ENCODE data around the gene SNAPC1. TPM values are rescaled to one million over a fixed set of nuclear protein-coding genes. Genes with fewer than 3 reads are reported as not detected.

Gene SNAPC1
- total RNA-seq, 2 experiments from 2014 or later = 6.4 to 6.5 TPM

DNA sequence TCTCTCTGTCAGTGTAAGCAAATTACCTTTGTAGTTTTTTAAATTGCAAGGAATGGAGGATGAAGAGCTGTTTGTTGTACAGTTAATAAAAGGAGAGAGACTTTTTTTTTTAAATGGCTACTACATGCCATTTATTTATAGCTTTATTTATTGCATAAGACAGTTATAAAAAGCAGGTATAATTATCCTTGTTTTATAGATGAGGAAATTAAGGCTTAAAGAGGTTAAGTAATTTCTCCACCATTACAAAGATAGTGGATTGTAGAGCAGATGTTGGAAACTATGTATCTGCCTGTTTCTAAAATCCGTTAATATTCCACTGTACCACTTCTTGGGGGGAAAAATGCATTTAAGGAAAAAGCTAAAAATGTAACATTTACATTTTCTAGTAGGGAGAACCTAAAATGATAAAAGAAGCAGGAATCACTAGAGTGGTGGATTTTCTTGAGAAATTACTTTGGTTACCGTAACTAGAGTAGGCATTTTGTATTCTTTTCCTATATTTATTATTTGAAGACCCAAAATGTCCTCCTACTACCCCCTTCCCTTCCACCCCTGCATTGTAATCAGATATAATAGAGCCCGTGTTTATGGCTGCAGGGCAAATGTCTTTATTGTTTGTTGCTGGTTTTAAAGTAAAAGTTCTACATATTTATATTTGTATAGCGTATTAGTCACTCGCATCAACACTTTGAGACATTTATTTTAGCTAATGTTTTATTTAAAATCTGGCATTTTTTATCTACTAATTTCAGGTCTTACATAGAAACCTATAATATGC lies 2.3 kb downstream of the SNAPC1 start:
- Mint-ChIP-seq H3K4me1 (ENCODE audit: low read depth) (peaks cover 41% of the 10 kb centered on the region), H3K36me3 (ENCODE audit: low read depth) (peaks cover 24% of the 10 kb centered on the region), H3K27me3 (ENCODE audit: low read depth) (no peaks in the 10 kb centered on the region), H3K27ac (no peak overlapping the region), H3K4me3 (peak overlapping the region; percentile 87), H3K9me3 (ENCODE audit: insufficient read depth) (no peaks in the 10 kb centered on the region)
- no peak for DNase-seq
- CTCF ChIA-PET = interaction anchor here (0.7 to 4.4 kb wide), 5 partner anchors 61 to 484 kb away, joined by 3 to 29 read pairs (median 4); partner anchors contain the start of gene TMEM30B
- no peak for ATAC-seq
- POLR2A ChIA-PET = interaction anchor here (0.6 kb wide), 1 partner anchor 56 kb away, joined by 3 read pairs; no protein-coding TSS in a partner anchor

DNA sequence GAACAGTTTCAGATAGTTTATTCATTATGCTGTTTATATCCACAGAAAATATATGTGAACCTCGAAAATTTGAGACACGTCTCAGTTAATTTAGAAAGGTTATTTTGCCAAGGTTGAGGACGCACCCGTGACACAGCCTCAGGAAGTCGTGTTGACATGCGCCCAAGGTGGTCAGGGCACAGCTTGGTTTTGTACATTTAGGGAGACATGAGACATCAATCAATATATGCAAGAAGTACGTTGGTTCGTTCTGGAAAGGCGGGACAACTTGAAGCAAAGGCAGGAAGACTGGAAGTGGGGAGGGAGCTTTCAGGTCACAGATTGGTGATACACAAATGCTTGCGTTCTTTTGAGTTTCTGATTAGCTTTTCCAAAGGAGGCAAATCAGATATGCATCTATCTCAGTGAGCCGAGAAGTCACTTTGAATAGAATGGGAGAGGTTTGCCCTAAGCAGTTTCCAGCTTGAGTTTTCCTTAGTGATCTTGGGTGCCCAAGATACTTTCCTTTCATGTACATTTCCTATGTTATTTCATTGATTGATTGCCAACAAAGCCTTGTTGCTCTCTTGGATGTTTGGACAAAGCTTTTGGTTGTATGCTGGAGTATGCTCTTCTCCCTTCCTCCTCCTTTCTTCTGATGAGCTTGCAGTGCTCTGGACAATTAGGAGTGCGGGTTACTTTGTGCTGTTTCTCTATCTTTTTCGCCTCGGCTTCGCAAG lies 3.2 kb downstream of the SNAPC1 start:
- Mint-ChIP-seq H3K27me3 (ENCODE audit: low read depth) (no peaks in the 10 kb centered on the region), H3K27ac (no peak overlapping the region), H3K4me1 (ENCODE audit: low read depth) (peaks cover 41% of the 10 kb centered on the region), H3K4me3 (no peak overlapping the region), H3K36me3 (ENCODE audit: low read depth) (peaks cover 30% of the 10 kb centered on the region), H3K9me3 (ENCODE audit: insufficient read depth) (no peaks in the 10 kb centered on the region)
- DNase-seq (no peak), ATAC-seq (no peak)
- CTCF ChIA-PET = interaction anchor here (4.4 kb wide), 1 partner anchor 72 kb away, joined by 29 read pairs; no protein-coding TSS in a partner anchor
- POLR2A ChIA-PET = no interaction called here

DNA sequence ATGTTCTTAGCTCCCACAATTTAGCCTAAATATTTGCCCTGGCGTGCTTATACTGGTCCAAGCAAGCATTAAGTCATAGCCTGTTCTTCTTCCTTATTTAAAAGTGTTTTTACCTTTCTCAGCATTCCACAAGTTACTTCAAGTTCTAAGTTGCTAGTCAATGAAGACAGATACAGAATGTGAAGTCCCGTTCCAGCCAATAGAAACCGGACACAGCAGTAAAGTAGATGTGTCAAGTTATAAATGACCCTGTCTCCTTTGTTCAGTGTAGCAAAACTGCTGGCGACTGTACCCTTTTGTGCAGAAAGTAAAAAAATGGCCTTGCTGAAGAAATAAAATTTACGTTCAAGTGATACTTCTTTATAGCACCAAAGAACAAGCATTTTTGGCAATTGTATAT lies 3.9 kb downstream of the SNAPC1 start:
- CTCF ChIA-PET = interaction anchor here (4.4 kb wide), 1 partner anchor 71 kb away, joined by 29 read pairs; no protein-coding TSS in a partner anchor
- POLR2A ChIA-PET = no interaction called here
- ATAC-seq = no peak
- no peaks in the 10 kb centered on the region for H3K27me3 Mint-ChIP-seq (ENCODE audit: low read depth)
- no peak overlapping the region for H3K4me3 Mint-ChIP-seq
- H3K4me1 Mint-ChIP-seq (ENCODE audit: low read depth) = peaks cover 41% of the 10 kb centered on the region
- no peaks in the 10 kb centered on the region for H3K9me3 Mint-ChIP-seq (ENCODE audit: insufficient read depth)
- H3K27ac Mint-ChIP-seq = no peak overlapping the region
- no peak for DNase-seq
- H3K36me3 Mint-ChIP-seq (ENCODE audit: low read depth) = peaks cover 32% of the 10 kb centered on the region

DNA sequence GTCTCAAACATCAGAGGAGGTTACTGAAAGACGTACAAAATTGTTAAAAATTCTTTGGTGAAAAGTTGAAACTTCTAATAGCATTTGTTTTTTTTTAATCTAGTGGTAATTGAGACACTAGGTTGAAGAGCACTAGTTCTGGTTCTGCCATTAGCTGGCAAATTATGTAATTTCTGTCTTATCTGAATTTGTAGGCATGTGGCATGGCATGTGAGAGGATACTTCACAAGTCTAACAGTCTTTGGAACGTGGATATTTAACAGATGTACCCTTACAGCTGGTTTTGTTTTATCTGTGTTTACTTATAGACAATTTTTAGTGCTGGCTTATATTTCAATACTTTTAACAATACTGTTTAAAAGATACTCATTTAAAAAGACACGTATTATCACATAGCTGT lies 6.0 kb downstream of the SNAPC1 start:
- ChIA-PET POLR2A (no interaction called here), CTCF (interaction anchor here (1.4 to 1.5 kb wide), 2 partner anchors 9 to 70 kb away, joined by 3 to 4 read pairs; no protein-coding TSS in a partner anchor)
- DNase-seq = no peak
- no peak for ATAC-seq
- no peaks in the 10 kb centered on the region for H3K27me3 Mint-ChIP-seq (ENCODE audit: low read depth)
- H3K4me3 Mint-ChIP-seq = no peak overlapping the region
- no peaks in the 10 kb centered on the region for H3K9me3 Mint-ChIP-seq (ENCODE audit: insufficient read depth)
- H3K4me1 Mint-ChIP-seq (ENCODE audit: low read depth) = peaks cover 26% of the 10 kb centered on the region
- peaks cover 43% of the 10 kb centered on the region for H3K36me3 Mint-ChIP-seq (ENCODE audit: low read depth)
- H3K27ac Mint-ChIP-seq = no peak overlapping the region

DNA sequence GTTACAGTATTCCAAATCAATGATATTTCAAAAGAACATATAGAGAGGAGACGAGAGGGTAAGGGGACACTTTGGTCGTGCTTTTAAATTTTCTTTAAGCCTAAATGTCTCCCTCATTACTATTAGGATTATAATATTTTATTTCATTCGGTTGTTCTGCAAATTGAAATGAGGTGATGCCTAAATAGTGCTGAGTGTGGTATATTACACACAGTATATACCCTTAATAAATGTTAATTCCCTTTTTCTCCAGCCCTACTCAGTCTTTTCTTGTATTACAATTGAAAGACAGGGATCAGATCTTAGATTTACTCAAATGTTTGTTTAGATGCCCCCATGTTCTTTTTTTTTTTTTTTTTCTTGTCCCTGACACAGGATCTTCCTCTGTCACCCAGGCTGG lies 7.7 kb downstream of the SNAPC1 start:
- no peak overlapping the region for H3K27ac Mint-ChIP-seq
- peaks cover 41% of the 10 kb centered on the region for H3K36me3 Mint-ChIP-seq (ENCODE audit: low read depth)
- no peaks in the 10 kb centered on the region for H3K9me3 Mint-ChIP-seq (ENCODE audit: insufficient read depth)
- peaks cover 13% of the 10 kb centered on the region for H3K4me1 Mint-ChIP-seq (ENCODE audit: low read depth)
- no peaks in the 10 kb centered on the region for H3K27me3 Mint-ChIP-seq (ENCODE audit: low read depth)
- ChIA-PET POLR2A (no interaction called here), CTCF (no interaction called here)
- DNase-seq = no peak
- ATAC-seq = no peak
- no peak overlapping the region for H3K4me3 Mint-ChIP-seq

DNA sequence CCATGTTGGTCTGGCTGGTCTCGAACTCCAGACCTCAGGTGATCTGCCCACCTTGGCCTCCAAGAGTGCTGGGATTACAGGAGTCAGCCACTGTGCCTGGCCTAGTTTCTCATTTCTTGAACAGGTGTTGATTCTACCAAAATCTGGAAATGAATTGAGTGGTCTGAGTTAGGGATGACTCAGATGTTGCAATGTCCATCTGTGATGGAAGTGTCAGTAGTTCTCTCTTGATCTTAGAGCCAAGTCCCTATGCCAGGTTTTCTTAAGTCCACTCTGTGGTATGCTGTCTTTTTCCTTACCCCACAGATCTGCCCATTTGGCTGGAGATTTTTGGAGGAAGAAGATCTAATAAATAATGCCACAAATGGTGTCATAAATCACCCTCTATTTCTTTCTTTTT lies 12.6 kb downstream of the SNAPC1 start:
- POLR2A ChIA-PET = no interaction called here
- H3K4me1 Mint-ChIP-seq (ENCODE audit: low read depth) = peaks cover 14% of the 10 kb centered on the region

DNA sequence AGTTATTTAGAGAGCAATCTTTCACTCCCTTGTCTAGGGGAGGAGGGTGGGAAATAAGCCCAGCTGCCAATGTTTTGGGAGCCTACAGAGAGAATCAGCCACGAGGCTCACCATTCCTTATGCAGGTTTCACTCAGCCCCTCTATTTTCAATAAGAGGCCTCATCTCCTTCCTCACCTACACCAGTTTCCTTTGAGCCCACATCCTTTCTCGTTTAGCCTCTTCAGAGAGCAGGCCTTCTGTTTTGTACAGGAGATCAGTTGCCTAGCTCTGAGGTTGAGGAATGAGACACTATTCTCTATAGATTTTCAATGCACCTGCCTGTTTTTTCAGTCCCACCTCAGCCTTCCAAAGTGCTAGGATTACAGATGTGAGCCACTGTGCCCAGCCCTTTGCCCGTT lies 17.9 kb downstream of the SNAPC1 start:
- Mint-ChIP-seq H3K27ac (peak overlapping the region; percentile 93), H3K4me1 (ENCODE audit: low read depth) (peaks cover 32% of the 10 kb centered on the region), H3K9me3 (ENCODE audit: insufficient read depth) (no peaks in the 10 kb centered on the region), H3K27me3 (ENCODE audit: low read depth) (no peaks in the 10 kb centered on the region), H3K4me3 (peak overlapping the region; percentile 54), H3K36me3 (ENCODE audit: low read depth) (peaks cover 55% of the 10 kb centered on the region)
- DNase-seq = peak; percentile 48
- ChIA-PET CTCF (interaction anchor here (1.2 to 2.0 kb wide), 4 partner anchors 18 to 305 kb away, joined by 3 to 12 read pairs (median 5); partner anchors contain the start of gene SNAPC1), POLR2A (interaction anchor here (2.0 kb wide), 1 partner anchor 18 kb away, joined by 9 read pairs; the partner anchor contains the start of gene SNAPC1)
- ATAC-seq = peak; percentile 94

More for the DNA sequence above, 12.6 kb downstream of the SNAPC1 start:
- DNase-seq = no peak
- no peak overlapping the region for H3K27ac Mint-ChIP-seq
- CTCF ChIA-PET = interaction anchor here (1.3 kb wide), 1 partner anchor 63 kb away, joined by 4 read pairs; no protein-coding TSS in a partner anchor
- ATAC-seq = no peak
- no peaks in the 10 kb centered on the region for H3K9me3 Mint-ChIP-seq (ENCODE audit: insufficient read depth)
- peaks cover 56% of the 10 kb centered on the region for H3K36me3 Mint-ChIP-seq (ENCODE audit: low read depth)
- H3K4me3 Mint-ChIP-seq = no peak overlapping the region
- no peaks in the 10 kb centered on the region for H3K27me3 Mint-ChIP-seq (ENCODE audit: low read depth)

DNA sequence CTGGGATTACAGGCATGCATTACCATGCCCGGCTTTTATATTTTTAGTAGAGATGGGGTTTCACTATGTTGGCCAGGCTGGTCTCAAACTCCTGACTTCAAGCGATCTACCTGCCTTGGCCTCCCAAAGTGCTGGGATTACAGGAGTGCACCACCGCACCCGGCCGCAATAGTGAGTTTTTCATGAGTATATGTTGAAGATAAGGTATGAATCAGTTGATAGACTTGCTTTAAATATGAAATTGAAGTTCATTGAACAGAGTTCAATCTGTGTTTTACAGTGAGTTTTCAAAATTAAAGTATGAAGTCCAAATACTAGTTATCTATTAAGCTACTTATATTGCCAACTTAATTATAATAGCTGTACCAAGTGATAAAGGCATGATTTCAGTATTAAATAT lies 35.1 kb downstream of the SNAPC1 start:
- DNase-seq (no peak), ATAC-seq (no peak)
- no peaks in the 10 kb centered on the region for H3K4me1 Mint-ChIP-seq (ENCODE audit: low read depth)
- H3K27ac Mint-ChIP-seq = no peak overlapping the region
- H3K9me3 Mint-ChIP-seq (ENCODE audit: insufficient read depth) = no peaks in the 10 kb centered on the region
- ChIA-PET CTCF (interaction anchor here (0.7 kb wide), 1 partner anchor 40 kb away, joined by 4 read pairs; no protein-coding TSS in a partner anchor), POLR2A (no interaction called here)
- H3K27me3 Mint-ChIP-seq (ENCODE audit: low read depth) = no peaks in the 10 kb centered on the region
- H3K4me3 Mint-ChIP-seq = no peak overlapping the region
- peaks cover 12% of the 10 kb centered on the region for H3K36me3 Mint-ChIP-seq (ENCODE audit: low read depth)

DNA sequence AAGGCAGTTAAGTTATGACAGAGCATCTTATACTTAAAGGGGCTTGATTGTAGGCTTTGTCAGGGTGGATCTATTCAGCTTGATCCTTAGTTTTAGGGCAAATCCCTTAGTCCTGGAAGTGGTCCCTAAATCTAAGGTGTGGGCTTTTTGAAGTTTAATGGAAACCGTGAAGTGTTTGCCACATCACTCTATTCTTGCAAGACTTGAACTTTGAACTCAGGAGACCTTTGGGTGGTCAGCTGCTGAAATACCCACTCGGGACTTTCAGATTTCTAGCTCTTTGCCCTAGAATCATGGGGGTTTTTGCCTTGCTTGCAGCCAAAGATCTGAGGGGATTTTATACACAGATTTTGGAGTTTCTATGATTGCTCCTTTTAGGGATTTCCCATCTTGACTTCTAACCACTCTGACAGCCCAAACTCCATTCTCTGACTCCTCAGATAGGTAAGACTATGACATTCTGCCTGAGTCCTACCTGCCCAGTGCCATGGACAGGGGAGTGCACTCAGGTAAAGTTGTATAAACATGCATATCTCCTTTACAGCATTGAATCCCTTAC lies 39.9 kb downstream of the SNAPC1 start:
- no peaks in the 10 kb centered on the region for H3K9me3 Mint-ChIP-seq (ENCODE audit: insufficient read depth)
- no peak overlapping the region for H3K27ac Mint-ChIP-seq
- DNase-seq (no peak), ATAC-seq (no peak)
- H3K4me3 Mint-ChIP-seq = no peak overlapping the region
- H3K27me3 Mint-ChIP-seq (ENCODE audit: low read depth) = no peaks in the 10 kb centered on the region
- ChIA-PET CTCF (no interaction called here), POLR2A (no interaction called here)
- H3K36me3 Mint-ChIP-seq (ENCODE audit: low read depth) = no peaks in the 10 kb centered on the region
- H3K4me1 Mint-ChIP-seq (ENCODE audit: low read depth) = peaks cover 6% of the 10 kb centered on the region

DNA sequence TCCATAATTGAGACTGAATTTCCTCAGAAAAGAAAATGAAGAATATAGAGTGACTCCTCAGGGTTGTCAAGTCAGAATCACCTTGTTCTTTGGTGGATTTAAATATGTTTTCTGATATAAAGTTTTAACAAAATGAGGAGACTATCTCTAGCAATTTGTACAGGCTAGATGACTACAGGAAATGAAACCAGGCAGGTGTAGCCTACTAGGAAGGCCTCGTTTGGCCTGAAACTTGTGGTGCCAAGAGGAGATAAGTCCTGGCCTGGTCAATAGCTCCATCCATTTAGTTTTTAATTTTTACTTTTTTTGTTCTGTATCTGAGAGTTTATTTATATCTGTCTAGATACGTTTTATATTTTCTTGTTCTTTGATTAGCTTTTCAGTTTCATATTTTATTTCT lies 41.5 kb downstream of the SNAPC1 start:
- DNase-seq (no peak), ATAC-seq (no peak)
- Mint-ChIP-seq H3K9me3 (ENCODE audit: insufficient read depth) (no peaks in the 10 kb centered on the region), H3K4me3 (no peak overlapping the region), H3K27me3 (ENCODE audit: low read depth) (peaks cover 10% of the 10 kb centered on the region), H3K27ac (no peak overlapping the region), H3K4me1 (ENCODE audit: low read depth) (peaks cover 6% of the 10 kb centered on the region), H3K36me3 (ENCODE audit: low read depth) (no peaks in the 10 kb centered on the region)
- ChIA-PET CTCF (interaction anchor here (1.1 to 2.4 kb wide), 2 partner anchors 34 to 57 kb away, joined by 3 to 14 read pairs; no protein-coding TSS in a partner anchor), POLR2A (interaction anchor here (1.1 kb wide), 1 partner anchor 334 kb away, joined by 3 read pairs; no protein-coding TSS in a partner anchor)

DNA sequence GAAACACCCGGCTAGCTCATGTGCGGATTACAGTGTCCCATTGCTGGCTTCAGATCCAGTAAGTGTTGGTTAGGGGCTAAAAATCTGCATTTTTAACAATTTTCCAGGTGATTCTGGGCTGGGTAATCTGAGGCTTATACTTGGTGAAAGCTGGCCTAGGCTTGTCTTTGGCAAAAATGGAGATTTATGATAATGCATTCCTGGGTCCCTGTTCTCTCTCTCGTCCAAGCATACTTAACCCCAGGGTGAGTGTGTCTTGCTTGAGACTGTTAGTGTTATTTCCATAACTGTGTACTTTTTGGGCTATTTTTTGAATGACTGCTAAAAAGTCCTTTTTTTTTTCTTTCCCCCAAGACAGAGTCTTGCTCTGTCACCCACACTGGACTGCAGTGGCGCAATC lies 43.2 kb downstream of the SNAPC1 start:
- Mint-ChIP-seq H3K4me1 (ENCODE audit: low read depth) (peaks cover 6% of the 10 kb centered on the region), H3K36me3 (ENCODE audit: low read depth) (no peaks in the 10 kb centered on the region), H3K9me3 (ENCODE audit: insufficient read depth) (no peaks in the 10 kb centered on the region), H3K27ac (no peak overlapping the region), H3K27me3 (ENCODE audit: low read depth) (peaks cover 20% of the 10 kb centered on the region), H3K4me3 (no peak overlapping the region)
- ChIA-PET CTCF (interaction anchor here (3.0 kb wide), 1 partner anchor 32 kb away, joined by 9 read pairs; no protein-coding TSS in a partner anchor), POLR2A (no interaction called here)
- ATAC-seq (no peak), DNase-seq (no peak)
